B cell (primary cell): ENCODE measurements around the gene USPL1.

Experiments used
- CTCF ChIP-seq: fragments of 200-600 bp; IDR thresholded peaks from one replicate; pipeline ENCODE4 v1.8.0; 2022; ENCODE audit warnings: antibody characterized with exemption, mild to moderate bottlenecking
- EZH2 ChIP-seq: IDR thresholded peaks from 2 replicates; pipeline ENCODE4 v1.6.1; 2012; ENCODE audit warnings: borderline replicate concordance, low read depth, mild to moderate bottlenecking, moderate library complexity, low read length; ENCODE audit not compliant: insufficient read depth, poor library complexity, severe bottlenecking

- TF ChIP-seq CTCF (no peak), EZH2 (no peak)
These were observed 74.4 kb downstream of the USPL1 start for GRCh38 chr13:30692113-30692512.
